Activated CD4-positive, alpha-beta T cell treated with anti-CD3 and anti-CD28 coated beads for 1 hour (primary cell): ENCODE data around the gene MMP24OS.
"Not testable (repeated sequence)": the region's sequence is repeated elsewhere in the genome, so short reads cannot be mapped to it uniquely, and the experiment has no call there.

Experiments used
- DNase-seq: peaks from one replicate; pipeline ENCODE4 v3.0.0-alpha.2; 2020

The MMP24OS gene

DNA sequence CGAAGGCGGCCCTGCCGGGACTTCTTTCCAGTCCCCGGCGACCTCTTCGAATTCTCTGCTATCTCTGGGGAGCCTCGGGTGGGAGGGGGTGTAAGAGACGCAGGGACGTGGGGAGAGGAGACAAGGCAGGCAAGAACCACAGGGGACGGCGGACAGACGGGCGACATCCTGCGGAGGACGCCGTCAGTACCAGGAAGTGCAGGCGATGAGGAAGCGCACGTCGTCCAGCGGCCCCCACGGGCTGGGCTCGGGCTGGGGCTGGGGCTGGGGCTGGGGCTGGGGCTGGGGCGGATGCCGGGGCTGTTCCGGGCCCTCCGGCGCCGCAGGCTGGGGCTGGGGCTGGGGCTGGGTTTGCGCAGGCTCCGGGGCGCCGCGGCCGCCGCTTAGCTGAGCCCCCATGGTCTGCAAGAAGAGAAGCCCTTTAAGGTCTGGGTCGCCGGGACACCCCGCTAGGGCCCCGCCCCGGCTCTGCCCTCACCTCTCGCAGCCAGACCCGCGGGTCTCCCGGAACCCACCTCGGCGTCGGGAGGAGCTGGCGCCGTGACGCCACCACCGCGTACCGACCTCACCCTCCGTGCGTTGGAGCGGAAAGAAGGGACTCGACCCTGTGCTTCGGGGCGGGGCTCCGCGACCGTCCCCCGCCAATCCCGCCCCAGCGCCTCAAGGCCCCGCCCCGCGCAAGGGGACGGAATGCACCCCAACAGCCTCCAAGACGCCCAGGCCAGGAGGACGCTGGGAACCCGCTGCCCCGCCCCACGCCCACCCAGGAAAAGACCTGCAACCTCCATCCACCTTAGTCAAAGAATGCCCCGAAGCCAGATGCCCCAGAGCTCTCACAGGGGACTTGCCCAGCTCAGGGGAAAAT is at the start of gene MMP24OS:
MMP24OS (minus strand) TSS at position 592 of the 865 bp plus-strand sequence; CDS start at position 399, 193 bp downstream.
- DNase-seq: peak; percentile 79

DNA sequence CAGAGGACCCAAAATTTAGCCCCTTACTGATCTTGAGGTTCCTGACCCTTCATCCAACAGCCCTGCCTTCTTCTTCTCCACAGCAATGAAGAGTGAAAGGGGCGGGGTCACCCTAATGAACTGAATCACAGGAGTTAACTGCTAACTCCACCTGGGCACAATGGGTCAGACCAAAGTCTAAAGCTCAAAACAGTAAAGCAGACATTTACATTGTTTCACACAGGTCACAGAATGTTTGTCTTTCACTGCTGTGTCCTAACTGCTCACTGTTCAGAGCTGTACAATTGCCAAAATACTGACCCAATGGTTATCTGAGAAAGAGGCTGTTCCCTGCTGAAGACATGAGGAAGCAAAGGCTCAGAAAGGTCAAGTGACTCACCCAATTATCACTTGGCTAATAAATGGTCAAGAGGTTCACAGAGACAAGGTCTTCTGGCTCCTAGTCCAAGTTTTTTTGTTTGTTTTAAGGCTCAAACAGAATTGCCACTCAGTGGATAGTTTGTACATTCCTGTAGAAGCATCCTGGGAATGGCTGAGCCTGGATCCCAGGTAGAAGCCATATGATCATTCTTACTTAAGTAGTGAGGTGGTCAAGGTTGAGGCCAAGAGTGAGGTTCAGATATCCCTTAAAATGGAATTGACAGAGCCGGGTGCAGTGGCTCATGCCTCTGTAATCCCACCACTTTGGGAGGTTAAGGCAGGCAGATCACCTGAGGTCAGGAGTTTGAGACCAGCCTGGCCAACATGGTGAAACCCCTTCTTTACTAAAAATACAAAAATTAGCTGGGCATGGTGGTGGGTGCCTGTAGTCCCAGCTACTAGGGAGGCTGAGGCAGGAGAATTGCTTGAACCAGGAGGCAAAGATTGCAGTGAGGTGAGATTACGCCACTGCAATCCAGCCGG is 49.4 kb upstream of the MMP24OS start:
- no peak for DNase-seq

DNA sequence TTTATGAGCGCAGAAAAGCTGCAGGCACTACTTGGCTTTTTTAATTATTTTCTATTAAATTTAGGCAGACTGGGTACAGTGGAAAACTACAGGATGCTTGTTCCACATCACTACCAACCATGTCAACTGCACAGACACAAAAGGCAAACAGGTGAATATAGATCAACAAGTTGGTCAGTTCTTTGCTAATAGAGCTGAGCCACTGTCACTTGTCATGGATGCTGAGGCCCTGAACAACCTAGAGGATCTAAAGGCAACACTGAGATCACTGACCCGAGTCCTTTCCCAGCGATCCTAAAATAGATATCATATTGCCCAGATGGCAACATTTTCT is 48.8 kb upstream of the MMP24OS start:
- DNase-seq: no peak

DNA sequence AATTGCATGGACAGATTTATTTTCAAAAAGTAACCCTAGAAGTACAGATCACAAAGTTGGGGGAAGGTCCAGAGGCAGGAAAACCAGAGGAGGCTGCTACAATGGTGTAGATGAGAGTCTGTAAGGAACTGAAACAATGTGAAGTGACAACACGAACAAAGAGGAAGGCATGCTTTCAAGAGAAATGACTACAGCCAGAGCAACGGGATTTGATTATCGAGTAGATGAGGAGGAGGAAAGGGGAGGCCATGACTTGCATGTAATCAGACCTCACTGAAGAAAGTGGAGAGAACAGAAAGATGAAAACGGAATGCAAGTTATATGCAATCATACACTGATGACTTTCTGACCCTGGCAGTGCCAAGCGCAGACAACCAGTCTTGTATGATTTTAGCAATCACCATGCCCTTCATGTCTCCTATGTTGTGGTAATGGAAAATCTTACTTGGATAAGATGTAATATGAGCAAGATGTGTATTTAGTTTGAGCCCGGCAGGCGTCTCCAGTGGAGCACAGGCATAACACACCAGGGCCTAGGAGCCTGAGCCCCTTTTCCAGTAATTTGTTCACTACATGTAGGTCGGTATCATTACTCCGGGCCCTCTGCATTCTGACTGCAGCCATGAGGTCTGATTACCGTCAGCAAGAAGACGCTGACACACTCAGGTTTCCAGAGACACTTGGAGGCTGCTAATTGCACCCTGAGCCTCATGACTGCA is 48.3 kb upstream of the MMP24OS start:
- no peak for DNase-seq

DNA sequence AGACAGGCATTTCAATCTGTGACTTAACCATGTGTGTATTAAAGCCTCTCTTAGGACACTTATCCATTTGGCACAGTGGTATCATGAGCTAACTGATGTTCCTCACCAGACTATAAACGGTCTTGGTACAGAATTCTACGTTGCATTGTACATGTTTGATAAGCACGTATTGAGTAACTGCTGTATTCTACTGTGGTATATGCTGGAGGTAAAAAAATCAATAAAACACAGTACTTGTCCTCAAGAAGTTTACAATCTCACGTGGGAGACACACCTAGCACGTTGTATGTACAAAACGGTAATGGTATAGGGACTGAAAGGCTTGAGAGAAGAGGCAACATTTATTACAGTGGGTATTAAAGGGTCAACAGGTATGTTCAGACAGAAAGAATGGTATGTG is 47.5 kb upstream of the MMP24OS start:
- no peak for DNase-seq

DNA sequence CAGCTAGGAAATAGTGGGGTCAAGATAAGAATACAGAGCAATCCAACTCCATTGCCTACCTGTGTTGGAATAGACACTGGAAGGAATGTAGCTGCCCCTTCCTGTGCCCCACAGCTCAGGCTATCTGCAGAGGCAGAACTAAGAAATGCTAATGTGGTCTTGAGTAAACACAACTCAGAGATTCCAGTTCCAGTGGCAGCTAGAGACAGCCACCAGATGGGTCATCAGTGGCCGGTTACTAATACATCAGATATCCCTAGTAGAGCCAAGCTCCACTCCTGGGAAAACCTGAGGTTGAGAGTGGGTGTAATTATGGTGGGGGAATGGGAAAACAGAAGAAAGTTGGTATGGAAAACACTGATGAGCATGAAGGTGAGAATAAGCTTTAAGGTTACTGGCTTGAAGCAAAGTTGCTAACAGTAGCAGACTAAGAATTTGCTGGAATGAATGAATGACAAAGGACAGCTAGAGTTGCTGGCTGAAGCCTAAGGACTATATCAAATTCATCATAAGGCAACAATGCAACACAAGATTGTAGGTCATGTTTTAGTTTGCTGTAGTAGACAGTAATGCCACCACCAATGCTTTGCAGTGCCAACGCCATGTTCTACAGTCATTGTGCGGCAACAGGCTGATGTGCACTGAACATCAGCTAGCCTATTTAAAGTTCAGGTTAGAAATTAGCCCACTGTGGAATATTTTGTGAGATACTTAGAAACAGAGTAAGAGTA is 42.6 kb upstream of the MMP24OS start:
- DNase-seq: no peak

DNA sequence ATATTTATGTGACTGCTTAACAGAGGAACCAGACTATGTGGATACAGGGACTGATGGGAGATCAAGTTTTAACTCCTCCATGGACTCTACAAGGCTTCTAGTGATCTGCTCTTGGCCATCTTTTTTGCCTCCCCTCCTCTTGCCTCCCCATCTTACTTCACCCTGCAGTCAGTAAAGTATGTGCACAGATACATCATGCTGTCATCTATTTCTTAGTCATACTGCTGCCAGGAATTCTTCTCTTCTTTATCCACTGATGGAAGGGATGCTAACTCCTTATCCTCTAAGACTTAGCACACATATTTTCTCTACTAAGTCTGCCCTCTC is 41.9 kb upstream of the MMP24OS start:
- DNase-seq: no peak

DNA sequence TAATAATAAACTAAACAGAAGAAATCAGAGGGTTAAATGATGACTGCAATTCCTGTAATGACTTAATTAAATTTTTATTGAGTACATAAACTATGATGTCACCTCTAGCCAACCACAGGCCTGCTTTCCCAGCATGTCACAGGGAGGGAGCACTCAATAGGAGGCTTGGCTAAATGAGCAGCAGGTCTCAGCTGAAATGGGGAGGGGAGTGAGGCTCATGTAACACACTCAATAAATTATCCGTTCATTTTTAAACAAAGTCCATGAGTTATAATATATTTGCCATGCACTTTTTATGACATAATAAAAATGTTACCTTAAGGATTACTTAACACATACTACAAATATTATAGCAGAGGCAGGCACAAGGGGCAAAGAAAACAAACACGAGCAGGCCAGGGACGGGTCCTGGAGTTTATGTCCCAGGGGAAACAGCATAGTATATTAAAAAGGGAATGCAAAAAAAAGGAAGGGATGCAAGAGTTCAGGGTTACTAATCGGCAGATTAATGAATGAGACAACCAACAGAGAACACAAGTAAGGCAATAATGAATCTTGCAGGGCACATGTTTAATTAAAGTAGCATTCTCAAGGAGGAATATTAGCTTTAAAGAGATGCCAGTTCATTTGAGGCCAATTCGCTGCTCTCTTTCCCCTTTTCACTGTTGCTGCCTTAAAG is 41.4 kb upstream of the MMP24OS start:
- no peak for DNase-seq

DNA sequence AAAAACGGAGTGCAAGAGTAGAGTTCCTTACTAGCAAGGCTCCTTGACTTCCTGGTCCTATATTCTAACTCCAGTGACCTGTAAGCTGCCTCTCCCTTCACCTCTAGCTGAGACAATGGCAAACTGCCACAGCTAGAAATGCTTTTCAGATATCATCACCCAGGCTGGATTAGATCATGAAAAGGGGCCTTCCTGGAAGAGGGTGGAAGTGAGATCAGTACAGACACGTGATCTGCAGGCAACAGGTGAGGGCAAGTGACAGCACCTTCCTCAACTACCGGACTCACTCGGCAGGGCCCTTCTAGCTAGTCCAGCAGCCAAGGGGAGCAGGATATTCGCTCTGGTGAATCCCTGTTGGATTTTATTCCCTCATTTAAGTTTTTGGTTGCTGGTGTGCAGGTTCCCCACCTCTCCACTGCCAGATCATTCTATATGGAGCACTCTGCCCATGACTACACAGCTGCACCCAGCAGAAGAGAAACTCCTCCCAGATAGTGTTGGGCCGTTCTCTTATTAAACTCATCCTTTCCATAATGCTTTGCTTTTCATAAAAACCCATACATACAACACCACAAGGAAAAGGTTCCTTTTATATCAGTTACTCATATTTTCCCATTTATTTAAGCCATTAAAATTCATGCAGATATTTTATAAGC is 40.7 kb upstream of the MMP24OS start:
- DNase-seq: no peak

DNA sequence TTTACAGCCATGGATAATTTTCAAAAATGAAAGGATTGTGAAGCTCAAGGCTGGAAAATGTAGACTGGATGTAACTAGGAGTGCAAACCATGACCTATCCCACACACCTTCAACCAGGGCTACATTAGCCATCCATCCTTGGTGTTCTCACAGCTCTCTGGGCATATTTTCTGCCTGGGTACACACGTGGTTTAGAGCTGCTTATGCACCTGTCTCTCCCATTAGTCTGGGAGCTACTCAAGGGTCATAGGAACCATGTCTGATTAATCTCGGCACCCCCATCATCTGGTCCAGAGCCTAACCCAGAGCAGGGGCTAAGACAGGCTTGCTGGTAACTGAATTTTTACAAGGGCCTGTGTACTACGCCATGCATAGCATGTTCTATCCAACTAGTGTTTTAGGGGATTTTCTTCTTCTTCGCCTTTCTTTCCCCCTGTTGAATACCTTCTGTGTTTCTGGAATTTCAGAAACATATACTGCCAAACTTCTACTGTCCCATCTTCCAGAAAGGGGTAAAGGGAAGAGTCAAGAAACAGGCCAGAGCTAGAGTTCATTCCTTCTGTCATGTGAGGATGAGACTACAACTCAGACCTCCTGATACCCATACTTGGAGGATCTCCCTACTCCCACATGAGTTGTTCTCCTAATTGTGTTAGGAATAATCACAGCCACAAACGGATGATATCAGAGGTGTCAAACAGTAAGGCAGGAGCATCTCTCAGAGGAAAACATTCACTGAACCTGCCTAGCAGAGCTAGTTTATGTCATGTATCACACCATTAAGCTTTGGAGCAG is 39.7 kb upstream of the MMP24OS start:
- no peak for DNase-seq

DNA sequence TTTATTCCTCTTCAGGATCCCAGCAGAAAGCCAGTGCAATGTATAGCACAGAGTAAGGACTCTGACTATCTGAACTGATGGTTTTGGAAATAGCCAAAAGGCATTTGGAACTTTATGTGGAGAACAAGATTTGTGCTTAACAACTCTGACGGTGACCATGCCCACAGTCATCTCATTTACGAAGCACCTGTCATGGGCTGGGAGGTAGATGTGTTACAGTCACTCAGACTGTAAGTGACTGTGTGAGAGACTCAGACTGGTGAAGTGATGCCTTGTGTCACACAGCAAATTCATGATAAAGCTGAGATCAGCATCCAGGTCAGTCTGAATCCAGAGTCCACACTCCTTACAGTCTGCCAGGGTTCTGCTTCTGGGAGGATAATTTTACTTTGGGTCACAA is 38.2 kb upstream of the MMP24OS start:
- DNase-seq: no peak

DNA sequence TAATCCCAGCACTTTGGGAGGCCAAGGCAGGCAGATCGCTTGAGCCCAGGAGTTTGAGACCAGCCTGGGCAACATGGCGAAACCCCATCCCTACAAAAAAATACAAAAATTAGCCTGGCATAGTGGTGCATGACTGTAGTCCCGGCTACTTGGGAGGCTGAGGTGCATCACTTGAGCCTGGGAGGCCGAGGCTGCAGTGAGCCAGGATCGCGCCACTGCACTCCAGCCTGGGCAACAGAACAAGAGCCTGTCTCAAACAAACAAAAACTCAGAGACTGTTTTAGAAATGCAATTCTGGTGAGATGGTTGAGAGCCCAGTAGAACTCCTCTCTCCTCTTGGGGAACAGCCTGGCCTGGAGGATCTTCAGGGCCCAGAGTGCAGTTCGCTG is 37.7 kb upstream of the MMP24OS start:
- not testable (repeated sequence) for DNase-seq

DNA sequence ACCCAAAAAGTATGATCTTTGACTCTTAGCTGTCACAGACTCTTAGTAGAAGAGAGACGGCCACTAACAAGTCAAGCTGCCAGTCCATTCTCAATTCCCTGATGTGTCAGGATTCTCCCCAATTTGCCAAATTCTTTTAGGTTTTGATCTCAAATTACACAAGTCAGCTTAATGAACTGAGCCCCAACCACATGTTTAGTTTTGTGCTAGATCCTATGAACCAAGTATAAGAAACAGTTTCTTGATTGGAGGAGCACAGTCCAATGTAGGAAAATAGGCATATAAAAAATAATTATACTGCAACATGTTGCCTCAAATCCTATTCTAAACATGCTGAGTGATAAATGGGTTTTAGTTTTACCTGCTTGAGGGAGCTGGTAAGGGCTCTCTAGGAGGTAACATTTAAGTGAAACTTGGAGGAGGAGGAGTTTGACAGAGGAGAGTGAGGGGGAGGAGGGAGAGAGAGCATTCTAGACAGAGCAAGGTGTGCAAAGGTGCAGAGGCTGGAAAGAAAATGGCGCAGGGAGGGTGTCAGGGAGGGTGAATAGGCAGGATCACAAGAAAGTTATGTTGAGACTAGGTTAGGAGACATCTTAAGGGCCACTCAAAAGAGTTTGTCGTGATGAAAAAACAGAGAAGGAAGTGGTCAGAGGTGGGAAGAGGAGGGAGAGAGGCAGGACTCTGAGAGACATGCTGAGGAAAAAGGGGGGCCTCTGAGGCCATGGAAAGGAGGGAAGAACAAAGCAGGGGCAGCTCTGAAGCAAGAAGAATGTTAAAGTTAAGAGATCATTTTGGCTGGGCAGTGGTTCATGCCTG is 37.1 kb upstream of the MMP24OS start:
- DNase-seq: no peak

DNA sequence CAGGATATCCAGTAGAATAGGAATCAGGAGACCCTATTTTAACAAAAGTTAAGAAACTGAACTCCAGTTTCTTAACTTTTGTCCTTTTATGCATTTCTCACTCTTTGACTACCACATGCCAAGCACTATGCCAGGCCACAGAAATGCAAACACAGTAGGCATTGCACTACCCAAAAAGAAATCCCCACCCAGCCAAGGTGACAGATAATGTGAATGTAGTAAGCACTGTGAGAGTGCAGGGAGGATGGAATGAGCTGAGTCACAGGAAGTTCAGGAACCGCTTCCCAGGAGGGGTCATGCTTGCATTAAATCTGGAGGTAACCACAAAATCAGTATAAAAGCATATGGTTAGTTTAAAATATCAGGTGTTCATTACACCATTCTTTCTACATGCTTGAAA is 34.4 kb upstream of the MMP24OS start:
- DNase-seq: no peak

DNA sequence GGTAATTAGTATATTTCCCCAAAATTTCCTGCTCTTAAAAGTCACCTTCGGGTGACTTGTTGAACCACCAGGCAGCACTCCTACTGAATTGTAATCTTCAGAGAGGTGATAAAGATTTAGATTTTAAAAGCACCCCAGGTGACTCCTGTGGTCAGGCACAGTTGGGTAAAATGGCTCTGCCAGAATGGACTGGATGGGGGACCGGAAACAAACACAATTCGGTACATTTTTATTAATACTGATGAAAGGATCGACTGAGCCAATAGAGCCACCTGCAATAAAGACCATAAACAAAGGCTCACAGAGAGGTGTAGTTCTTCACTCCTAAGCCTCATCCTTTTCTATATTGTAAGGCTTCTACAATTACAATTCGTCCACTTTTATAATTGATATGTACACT is 33.9 kb upstream of the MMP24OS start:
- DNase-seq: no peak

DNA sequence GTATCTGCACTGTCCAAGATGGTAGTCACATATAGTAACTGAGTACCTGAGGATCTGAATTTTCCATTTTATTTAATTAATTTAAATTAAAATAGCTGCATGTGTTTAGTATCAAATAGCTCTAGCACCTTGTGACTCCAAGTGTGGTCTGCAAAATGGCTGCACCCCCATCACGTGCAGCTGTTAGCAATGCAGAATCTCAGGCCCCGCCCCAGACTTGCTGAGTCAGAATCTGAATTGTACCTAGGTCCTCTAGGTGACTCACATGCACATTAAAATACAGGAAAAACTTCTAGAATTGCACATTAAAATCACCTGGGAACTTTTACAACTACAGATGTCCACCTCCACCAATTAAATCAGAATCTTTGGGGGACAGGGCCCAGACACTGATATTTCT is 33.5 kb upstream of the MMP24OS start:
- DNase-seq: no peak

DNA sequence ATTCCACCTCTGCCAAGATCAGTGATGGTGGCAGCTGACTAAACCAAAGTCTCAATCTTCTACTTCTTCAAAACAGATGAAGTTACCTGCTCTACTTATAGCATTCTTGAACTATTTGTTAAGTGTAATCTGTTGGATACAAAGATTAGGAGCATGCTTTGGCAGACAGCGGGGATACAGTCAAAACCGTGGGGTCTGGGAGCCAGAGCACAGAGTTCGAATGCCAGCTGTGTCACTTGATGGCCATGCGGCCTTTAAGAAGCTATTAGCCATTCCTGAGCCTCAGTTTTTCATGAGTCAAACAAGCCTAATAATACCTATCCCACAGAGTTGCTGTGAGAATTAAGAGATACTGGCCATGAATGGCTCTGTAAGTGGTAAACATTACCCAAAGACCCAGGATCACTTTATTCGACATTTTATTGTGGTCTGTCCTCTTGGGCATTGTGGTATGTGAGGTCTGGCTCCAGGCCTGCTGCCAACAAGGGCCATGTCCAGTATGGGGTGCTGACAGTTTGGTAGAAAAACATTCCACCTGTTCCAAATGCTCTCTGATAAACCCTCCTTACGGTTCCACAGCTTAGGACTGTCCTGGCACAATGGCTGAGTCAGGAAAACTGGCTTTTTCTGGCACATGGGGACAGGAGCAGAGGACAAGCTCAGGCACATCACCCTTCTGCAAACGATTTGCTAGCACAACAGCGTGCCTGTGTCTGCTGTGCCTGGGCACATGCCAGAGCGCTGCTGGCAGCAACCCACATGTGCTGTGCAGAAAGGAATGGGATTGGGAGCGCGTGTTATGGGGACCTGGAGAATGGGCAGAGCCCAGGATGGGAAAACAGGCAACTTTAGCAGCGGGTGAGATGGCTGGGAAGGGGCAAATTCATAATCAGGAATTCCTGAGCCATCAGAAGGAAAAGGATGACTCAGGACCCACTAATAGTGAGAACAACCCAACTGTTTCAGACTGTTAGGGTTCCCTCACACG is 30.0 kb upstream of the MMP24OS start:
- no peak for DNase-seq

DNA sequence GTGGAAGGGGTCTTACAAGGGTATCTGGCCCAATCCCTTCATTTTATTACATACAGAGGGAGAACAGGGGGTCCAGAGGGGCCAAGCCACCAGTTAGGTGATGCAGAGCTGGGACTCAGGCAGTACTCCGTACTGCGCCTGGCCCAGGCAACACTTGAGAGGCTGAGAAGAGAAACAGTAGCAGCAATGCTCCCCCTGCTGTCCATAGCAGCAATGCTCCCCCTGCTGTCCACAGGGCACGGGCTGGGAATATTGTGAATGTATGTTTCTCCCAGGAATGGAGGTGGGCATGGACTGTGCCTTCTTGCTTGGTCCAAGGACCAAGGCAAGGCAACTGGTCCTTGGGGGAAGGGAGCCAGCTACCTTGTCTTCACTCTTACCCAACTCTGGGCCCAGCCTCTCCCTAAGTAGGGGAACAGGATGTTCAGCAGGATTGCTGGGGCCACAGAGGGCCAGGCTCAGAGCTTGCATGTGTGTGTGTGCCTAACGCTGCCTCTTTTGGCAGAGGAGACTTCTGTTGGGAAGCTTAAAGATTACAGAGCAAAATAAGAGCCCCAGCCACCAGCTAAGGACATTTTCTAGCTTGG is 29.1 kb upstream of the MMP24OS start:
- no peak for DNase-seq
